Activated CD4-positive, alpha-beta T cell treated with anti-CD3 and anti-CD28 coated beads, Interleukin-2, amount 10 ng/mL, durations not matched to agents 7 days and 5 days (primary cell): ENCODE data around the gene C12orf60. TPM values are rescaled to one million over a fixed set of nuclear protein-coding genes. Genes with fewer than 3 reads are reported as not detected.
"Not testable (repeated sequence)": the region's sequence is repeated elsewhere in the genome, so short reads cannot be mapped to it uniquely, and the experiment has no call there.

Experiments
- CTCF ChIA-PET: fragments of 350-600 bp; sonication (Branson Sonifier 250); formaldehyde crosslinking; loops from one replicate; lab custom pipeline; 2021; ENCODE audit warnings: antibody characterized with exemption; lab: Charles Lee
- POLR2A ChIA-PET: fragments of 350-600 bp; sonication (Branson Sonifier 250); formaldehyde crosslinking; loops from one replicate; lab custom pipeline; 2021; ENCODE audit warnings: antibody characterized with exemption; lab: Charles Lee
- DNase-seq: peaks from one replicate; pipeline ENCODE4 v3.0.0-alpha.2; 2020
- H3K27ac Mint-ChIP-seq: one replicate; pipeline ENCODE4 v1.8.0; 2021; ENCODE audit warnings: mild to moderate bottlenecking, moderate library complexity, mixed read lengths
- H3K27me3 Mint-ChIP-seq: one replicate; pipeline ENCODE4 v1.8.0; 2021; ENCODE audit warnings: mixed read lengths
- H3K36me3 Mint-ChIP-seq: one replicate; pipeline ENCODE4 v1.8.0; 2021; ENCODE audit warnings: low read depth, mixed read lengths
- H3K4me1 Mint-ChIP-seq: one replicate; pipeline ENCODE4 v1.8.0; 2021; ENCODE audit warnings: mixed read lengths
- H3K4me3 Mint-ChIP-seq: one replicate; pipeline ENCODE4 v1.8.0; 2021; ENCODE audit warnings: mild to moderate bottlenecking, moderate library complexity, mixed read lengths
- H3K9me3 Mint-ChIP-seq: one replicate; pipeline ENCODE4 v1.8.0; 2021; ENCODE audit warnings: mixed read lengths
- total RNA-seq, 2 experiments: library from RNA; stranded (reverse); gene quantifications; one replicate each; pipeline ENCODE4 v1.2.3, GENCODE V29; 2021

Gene C12orf60, protein sequence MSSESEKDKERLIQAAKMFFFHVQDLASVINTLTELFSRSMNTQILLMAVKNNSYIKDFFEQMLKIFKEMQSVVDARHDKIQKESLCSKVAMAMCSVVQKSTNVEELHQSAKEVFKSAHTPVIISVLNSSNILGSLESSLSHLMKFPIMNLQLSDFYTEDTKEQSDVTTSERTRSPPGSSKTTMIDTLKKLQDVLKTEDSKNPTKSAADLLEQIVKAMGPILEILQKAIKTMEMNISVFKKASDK
- total RNA-seq: 1 to 10 TPM in 1 of 2 experiments, under 1 TPM in 1; 1.00 to 1.3 TPM

DNA sequence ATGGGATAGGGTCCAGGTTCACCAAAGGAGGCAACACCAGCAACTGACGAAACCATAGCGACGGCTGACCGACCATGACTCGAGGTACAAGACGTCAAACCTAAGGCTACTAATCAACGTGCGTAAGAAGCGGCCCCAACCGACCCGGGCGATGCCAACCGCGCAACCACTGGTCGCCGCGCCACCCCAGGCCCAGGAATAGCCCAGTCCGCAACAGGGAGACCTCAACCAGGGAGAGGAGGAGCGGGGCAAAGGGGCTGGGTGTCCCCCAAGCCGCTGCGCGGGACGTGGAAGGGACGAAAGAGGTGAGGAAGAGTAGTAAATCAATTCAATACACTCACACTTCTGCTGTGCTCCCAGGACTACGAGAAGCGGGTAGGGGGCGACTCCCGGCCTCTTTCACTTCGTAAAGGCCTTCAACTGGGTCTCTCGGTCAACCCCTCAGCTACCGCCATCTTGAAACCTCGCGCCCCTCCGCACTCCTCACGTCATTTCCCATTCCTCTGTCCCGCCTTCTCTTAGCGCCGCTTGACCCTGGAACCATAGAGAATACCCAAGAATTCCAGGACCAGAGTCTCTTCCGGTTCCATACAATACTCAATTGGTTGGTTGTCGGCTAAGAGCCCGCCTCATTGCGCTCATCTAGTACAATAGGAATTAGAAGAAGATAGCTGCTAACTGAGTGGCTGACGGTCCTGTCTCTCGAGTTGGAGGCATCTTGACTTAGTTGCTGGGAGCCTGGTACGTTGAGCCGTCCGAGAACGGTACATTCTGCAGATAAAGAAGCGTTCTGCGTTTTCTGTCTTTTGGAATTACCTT is at the start of gene C12orf60, which contains the start of gene WBP11:
Gene C12orf60, plus strand, starts transcription at position 660 of the 819 bp plus-strand sequence. CDS start 19,266 bp downstream, outside the sequence.
Gene WBP11, minus strand, starts transcription at position 468 of the 819 bp plus-strand sequence. CDS start 2,095 bp downstream, outside the sequence.
- peak; percentile 95 for DNase-seq
- Mint-ChIP-seq H3K27me3 (no peaks in the 10 kb centered on the region), H3K36me3 (peaks cover 19% of the 10 kb centered on the region), H3K4me1 (peaks cover 20% of the 10 kb centered on the region), H3K4me3 (no peak within 1 kb of the TSS), H3K27ac (no peak within 1 kb of the TSS), H3K9me3 (no peaks in the 10 kb centered on the region)
- ChIA-PET CTCF (interaction anchor here (0.9 to 2.5 kb wide), 7 partner anchors 10 to 34 kb away, joined by 3 to 15 read pairs (median 6); a partner anchor contains a TSS), POLR2A (interaction anchor here (1.0 to 2.1 kb wide), 3 partner anchors 29 to 157 kb away, joined by 3 to 18 read pairs (median 11); a partner anchor contains a TSS)

DNA sequence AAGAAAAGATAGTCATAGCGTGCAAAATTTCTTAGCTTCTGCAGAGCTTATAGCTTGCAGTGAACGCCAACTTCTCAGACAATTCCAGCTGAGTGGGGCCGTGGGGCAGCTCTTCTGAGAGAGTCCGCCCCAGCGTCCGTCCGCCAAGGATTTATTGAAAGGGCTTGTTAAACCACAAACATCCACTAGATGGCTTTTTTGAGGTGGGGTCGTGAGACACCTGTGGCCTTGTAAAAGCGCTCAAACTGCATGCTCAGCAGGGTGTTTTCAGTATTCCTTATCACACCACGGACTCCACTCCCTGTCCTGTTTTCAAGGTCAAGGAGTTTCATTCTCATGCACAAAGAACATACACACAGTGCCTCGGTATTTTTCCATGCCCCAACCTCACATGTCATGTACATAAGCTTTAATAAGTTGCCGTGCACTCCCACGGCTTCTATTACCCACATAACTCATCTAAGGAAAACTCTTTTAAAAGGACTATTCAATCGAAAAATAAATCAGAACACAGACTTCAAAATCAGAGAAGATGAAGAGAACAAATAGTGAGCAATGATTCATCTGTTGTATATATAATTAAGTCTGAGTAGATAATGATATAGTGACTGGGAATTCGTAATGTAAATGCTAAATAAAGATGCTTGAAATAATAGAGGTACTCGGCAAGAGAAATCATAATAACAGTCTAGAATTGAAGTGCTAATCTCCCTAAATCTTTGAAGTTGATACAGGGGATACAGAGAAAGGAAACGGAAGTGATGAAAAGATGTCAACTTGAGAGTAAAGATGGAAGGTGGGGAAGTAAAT is 46.9 kb upstream of the C12orf60 start:
- Mint-ChIP-seq H3K4me1 (peaks cover 13% of the 10 kb centered on the region), H3K36me3 (peaks cover 18% of the 10 kb centered on the region), H3K27me3 (no peaks in the 10 kb centered on the region), H3K4me3 (no peak overlapping the region), H3K27ac (no peak overlapping the region), H3K9me3 (peaks cover 14% of the 10 kb centered on the region)
- CTCF ChIA-PET: interaction anchor here (0.6 to 0.9 kb wide), 2 partner anchors 12 to 164 kb away, joined by 3 read pairs; no protein-coding TSS in a partner anchor
- POLR2A ChIA-PET: no interaction called here
- DNase-seq: no peak

DNA sequence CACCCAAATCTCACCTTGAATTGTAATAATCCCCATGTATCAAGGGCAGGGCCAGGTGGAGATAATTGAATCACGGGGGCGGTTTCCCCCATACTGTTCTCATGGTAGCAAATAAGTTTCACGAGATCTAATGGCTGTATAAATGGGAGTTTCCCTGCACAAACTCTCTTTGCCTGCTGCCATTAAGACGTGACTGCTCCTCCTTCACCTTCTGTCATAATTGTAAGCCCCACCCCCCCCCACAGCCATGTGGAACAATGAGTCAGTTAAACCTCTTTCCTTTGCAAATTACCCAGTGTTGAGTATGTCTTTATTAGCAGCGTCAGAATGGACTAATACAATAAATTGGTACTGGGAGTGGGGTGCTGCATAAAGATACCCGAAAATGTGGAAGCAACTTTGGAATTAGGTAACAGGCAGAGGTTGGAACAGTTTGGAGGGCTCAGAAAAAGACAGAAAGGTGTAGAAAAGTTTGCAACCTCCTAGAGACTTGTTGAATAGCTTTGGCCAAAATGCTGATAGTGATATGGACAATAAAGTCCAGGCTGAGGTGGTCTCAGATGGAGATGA is 43.7 kb upstream of the C12orf60 start:
- H3K4me1 Mint-ChIP-seq, H3K27me3 Mint-ChIP-seq, DNase-seq, H3K27ac Mint-ChIP-seq, H3K4me3 Mint-ChIP-seq, POLR2A ChIA-PET: not testable (repeated sequence)
- H3K36me3 Mint-ChIP-seq: peaks cover 33% of the 10 kb centered on the region
- CTCF ChIA-PET: interaction anchor here (1.5 kb wide), 1 partner anchor 9 kb away, joined by 5 read pairs; no protein-coding TSS in a partner anchor
- peaks cover 20% of the 10 kb centered on the region for H3K9me3 Mint-ChIP-seq

DNA sequence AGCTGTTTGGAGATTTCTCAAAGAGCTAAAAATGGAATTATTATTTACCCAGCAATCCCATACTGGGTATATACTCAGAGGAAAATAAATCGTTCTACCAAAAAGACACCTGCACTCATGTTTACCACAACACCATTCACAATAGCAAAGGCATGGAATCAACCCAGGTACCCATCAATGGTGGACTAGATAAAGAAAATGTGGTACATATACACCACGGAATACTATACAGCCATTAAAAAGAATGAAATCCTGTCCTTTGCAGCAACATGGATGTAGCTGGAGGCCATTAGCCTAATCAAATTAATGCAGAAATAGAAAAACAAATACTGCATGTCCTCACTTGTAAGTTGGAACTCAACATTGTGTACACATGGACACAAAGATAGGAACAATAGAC is 38.1 kb upstream of the C12orf60 start:
- H3K9me3 Mint-ChIP-seq: peaks cover 26% of the 10 kb centered on the region
- peaks cover 76% of the 10 kb centered on the region for H3K36me3 Mint-ChIP-seq
- no peaks in the 10 kb centered on the region for H3K27me3 Mint-ChIP-seq
- H3K4me1 Mint-ChIP-seq: peaks cover 34% of the 10 kb centered on the region
- H3K27ac Mint-ChIP-seq: no peak overlapping the region
- CTCF ChIA-PET: interaction anchor here (0.7 kb wide), 1 partner anchor 30 kb away, joined by 3 read pairs; no protein-coding TSS in a partner anchor
- DNase-seq: no peak
- no peak overlapping the region for H3K4me3 Mint-ChIP-seq
- POLR2A ChIA-PET: no interaction called here

DNA sequence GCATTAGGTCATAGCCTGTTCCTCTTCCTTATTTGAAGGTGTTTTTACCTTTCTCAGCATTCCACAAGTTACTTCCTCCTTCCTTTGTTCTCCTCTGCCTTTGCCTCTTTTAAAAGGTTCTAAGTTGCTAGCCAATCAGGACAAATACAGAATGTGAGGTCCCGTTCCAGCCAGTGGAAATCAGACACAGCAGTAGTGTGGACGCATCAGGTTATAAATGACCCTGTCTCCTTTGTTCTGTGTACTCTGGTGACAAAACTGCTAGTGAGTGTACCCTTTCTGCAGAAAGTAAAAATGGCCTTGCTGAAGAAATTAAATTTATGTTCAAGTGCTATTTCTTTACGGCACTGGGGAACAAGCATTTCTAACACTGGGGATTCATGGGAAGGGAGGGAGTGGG is 37.5 kb upstream of the C12orf60 start:
- H3K4me3 Mint-ChIP-seq, POLR2A ChIA-PET, CTCF ChIA-PET, H3K27me3 Mint-ChIP-seq, DNase-seq: not testable (repeated sequence)
- Mint-ChIP-seq H3K4me1 (peaks cover 34% of the 10 kb centered on the region), H3K36me3 (peaks cover 77% of the 10 kb centered on the region), H3K9me3 (peaks cover 25% of the 10 kb centered on the region), H3K27ac (peak overlapping the region; percentile 25)

DNA sequence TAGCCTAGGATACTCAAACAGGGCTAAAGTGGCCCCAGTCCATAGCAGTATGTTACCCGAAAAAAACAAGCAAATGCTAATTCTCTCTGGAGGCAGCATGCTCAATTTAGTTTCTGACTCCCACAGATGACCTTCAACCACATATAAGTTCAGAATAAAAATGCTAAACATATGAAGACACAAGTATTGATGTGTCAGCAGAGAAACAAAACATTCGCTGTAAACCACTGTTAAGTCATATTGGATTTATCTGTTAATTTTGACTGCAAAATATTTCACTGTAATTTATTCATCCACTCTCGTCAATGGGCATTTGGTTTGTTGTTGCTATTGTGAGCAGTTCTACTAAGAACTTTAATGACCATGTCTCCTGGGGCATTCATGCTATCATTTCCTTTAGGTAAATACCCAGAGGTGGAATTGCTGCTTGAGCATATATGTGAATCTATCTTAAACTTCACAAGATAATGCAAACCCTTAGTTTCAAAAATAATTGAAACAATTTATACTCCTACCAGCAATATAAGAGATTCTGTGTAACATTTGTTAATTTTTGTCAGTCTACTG is 36.7 kb upstream of the C12orf60 start:
- H3K4me3 Mint-ChIP-seq: peak overlapping the region; percentile 96
- peaks cover 70% of the 10 kb centered on the region for H3K36me3 Mint-ChIP-seq
- peak overlapping the region; percentile 19 for H3K27ac Mint-ChIP-seq
- DNase-seq: no peak
- ChIA-PET CTCF (no interaction called here), POLR2A (interaction anchor here (0.6 kb wide), 1 partner anchor 149 kb away, joined by 3 read pairs; no protein-coding TSS in a partner anchor)
- H3K4me1 Mint-ChIP-seq: peaks cover 36% of the 10 kb centered on the region
- no peaks in the 10 kb centered on the region for H3K27me3 Mint-ChIP-seq
- peaks cover 19% of the 10 kb centered on the region for H3K9me3 Mint-ChIP-seq

DNA sequence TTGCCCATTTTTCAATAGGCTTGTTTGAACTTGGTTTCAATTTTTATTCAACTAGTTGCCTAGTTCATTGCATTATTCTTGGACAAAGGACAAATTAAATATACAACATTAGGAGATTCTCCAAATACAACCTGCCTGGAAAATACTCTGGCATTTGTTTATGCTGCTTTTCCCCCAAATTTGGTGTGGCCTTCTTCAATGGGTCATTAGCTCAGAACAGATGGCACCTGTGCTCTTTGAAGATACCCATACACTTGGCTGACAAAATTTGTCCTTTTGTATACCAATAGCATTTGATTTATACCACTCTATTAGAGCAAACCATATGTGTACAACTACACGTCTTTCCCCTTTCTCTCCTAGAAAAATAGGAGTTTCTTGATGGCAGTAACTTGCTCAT is 35.9 kb upstream of the C12orf60 start:
- CTCF ChIA-PET: no interaction called here
- Mint-ChIP-seq H3K4me3 (peak overlapping the region; percentile 96), H3K4me1 (peaks cover 42% of the 10 kb centered on the region), H3K9me3 (peaks cover 14% of the 10 kb centered on the region), H3K27me3 (no peaks in the 10 kb centered on the region), H3K27ac (no peak overlapping the region), H3K36me3 (peaks cover 62% of the 10 kb centered on the region)
- POLR2A ChIA-PET: no interaction called here
- DNase-seq: no peak

DNA sequence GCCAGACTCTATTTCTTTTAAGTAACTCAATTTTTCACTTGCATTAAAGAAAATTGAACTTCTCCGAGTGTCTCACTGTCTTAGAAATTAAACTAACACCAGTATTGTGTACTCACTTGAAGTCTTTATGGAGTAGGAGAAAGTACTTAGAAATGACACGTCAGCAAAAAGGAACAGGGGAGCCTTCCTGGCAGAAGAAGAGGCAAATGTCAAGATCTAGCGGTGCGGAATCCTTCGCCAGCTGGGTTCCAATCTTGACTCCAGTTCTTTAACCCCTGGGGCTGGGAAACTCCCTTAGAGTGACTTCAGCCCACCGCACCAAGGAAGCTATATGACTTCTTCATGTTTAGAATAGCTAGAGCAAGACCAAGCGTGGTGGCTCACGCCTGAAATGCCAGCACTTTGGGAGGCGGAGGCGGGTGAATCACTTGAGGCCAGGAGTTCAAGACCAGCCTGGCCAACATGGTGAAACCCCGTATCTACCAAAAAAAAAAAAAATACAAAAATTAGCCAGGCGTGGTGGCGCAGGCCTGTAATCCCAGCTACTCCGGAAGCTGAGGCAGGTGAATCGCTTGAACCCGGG is 34.6 kb upstream of the C12orf60 start:
- Mint-ChIP-seq H3K4me3 (peak overlapping the region; percentile 96), H3K27me3 (no peaks in the 10 kb centered on the region), H3K4me1 (peaks cover 52% of the 10 kb centered on the region), H3K27ac (peak overlapping the region; percentile 99), H3K9me3 (peaks cover 14% of the 10 kb centered on the region), H3K36me3 (peaks cover 60% of the 10 kb centered on the region)
- ChIA-PET POLR2A (interaction anchor here (1.0 to 2.5 kb wide), 2 partner anchors 13 to 34 kb away, joined by 3 to 18 read pairs; partner anchors contain the start of genes C12orf60 and WBP11), CTCF (interaction anchor here (0.6 to 2.1 kb wide), 14 partner anchors 8 to 1948 kb away, joined by 3 to 10 read pairs (median 4); partner anchors contain the start of genes C12orf60, RERG and WBP11)
- DNase-seq: peak; percentile 23

DNA sequence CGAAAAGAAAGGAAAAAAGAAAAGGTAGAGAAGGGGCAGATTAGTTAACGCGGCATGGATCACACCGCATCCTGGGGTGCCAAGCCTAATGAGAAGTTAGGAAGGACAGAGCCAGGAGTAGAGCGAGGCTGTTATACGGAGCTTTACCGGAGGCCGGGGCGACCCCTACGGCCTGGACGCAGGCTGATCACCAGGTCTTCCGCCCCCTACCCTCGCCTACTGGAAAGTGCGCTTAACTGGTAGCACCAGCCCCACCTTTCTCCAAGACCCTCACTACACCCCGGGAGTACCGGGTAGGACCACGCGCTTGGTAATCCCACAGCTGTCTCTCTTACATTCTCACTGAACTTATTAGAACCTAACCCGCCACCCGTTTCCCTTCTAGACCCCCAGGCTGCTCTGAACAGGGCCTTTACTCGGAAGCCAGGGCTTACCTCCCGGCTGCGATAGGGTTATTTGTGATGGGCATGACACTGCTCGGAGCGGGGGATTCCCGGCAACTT is 34.0 kb upstream of the C12orf60 start:
- Mint-ChIP-seq H3K36me3 (peaks cover 65% of the 10 kb centered on the region), H3K27ac (peak overlapping the region; percentile 99), H3K4me3 (peak overlapping the region; percentile 96), H3K9me3 (peaks cover 14% of the 10 kb centered on the region), H3K4me1 (peaks cover 52% of the 10 kb centered on the region), H3K27me3 (no peaks in the 10 kb centered on the region)
- no peak for DNase-seq
- ChIA-PET CTCF (interaction anchor here (0.6 to 3.3 kb wide), 18 partner anchors 8 to 1949 kb away, joined by 3 to 15 read pairs (median 4); partner anchors contain the start of genes C12orf60, RERG and WBP11), POLR2A (interaction anchor here (0.6 to 2.5 kb wide), 7 partner anchors 12 to 404 kb away, joined by 3 to 18 read pairs (median 4); partner anchors contain the start of genes ATF7IP, C12orf60 and WBP11)

DNA sequence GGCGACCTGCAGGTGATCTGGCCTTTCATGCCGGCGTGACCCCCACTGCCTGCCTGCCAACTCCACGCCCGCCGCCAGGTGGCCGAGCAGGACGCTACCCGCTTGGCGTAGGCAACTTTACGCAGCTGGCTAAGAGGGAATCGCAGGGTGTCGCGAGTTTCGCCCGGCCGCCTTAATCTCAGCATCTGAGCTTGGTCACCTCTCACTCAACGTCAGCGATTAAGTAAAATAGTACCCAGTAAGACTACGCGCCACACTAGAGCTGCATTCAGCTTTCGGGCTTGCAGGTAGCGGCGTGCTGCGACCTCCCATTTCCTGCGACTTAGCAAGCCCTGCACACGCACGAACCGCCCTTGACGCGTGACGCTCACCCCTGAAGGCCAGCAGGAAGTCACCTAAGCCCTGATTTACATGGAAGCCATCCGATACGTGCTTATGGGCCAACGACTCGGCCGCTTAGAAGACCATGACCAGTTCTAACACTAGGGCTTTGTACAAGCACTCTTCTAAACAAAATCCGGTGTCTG is 33.4 kb upstream of the C12orf60 start:
- no peaks in the 10 kb centered on the region for H3K27me3 Mint-ChIP-seq
- H3K4me3 Mint-ChIP-seq: peak overlapping the region; percentile 96
- H3K27ac Mint-ChIP-seq: peak overlapping the region; percentile 99
- H3K9me3 Mint-ChIP-seq: peaks cover 14% of the 10 kb centered on the region
- ChIA-PET POLR2A (interaction anchor here (0.6 to 2.5 kb wide), 9 partner anchors 12 to 405 kb away, joined by 3 to 18 read pairs (median 4); partner anchors contain the start of genes ARHGDIB, ATF7IP, C12orf60 and WBP11), CTCF (interaction anchor here (0.6 to 3.3 kb wide), 12 partner anchors 8 to 547 kb away, joined by 3 to 15 read pairs (median 4); partner anchors contain the start of genes C12orf60, RERG and WBP11)
- DNase-seq: peak; percentile 88
- peaks cover 64% of the 10 kb centered on the region for H3K36me3 Mint-ChIP-seq
- peaks cover 52% of the 10 kb centered on the region for H3K4me1 Mint-ChIP-seq
